H9 (cell line): ENCODE data around the gene FBXO40. TPM values are rescaled to one million over a fixed set of nuclear protein-coding genes. Genes with fewer than 3 reads are reported as not detected.

ENCODE experiments used
- DNase-seq: peaks from one replicate; pipeline ENCODE4 v3.0.0-alpha.2; 2017
- H2AFZ ChIP-seq: one replicate; pipeline ENCODE4 v1.6.1; 2013; ENCODE audit warnings: mild to moderate bottlenecking, low read length, control low read depth, moderate library complexity
- H2AK5ac ChIP-seq: 2 replicates; pipeline ENCODE4 v1.6.1; 2013; ENCODE audit warnings: low read length, control low read depth, mixed read lengths; ENCODE audit not compliant: insufficient read length
- H2BK120ac ChIP-seq: one replicate; pipeline ENCODE4 v1.6.1; 2013; ENCODE audit warnings: low read depth, mild to moderate bottlenecking, low read length, control low read depth, inconsistent platforms; ENCODE audit not compliant: poor library complexity, severe bottlenecking
- H2BK12ac ChIP-seq: 2 replicates; pipeline ENCODE4 v1.6.1; 2013; ENCODE audit warnings: low read length, control low read depth, mixed read lengths, low read depth; ENCODE audit not compliant: insufficient read length
- H2BK15ac ChIP-seq: 2 replicates; pipeline ENCODE4 v1.6.1; 2013; ENCODE audit warnings: low read depth, low read length, control low read depth
- H2BK20ac ChIP-seq: one replicate; pipeline ENCODE4 v1.6.1; 2013; ENCODE audit warnings: low read depth, mild to moderate bottlenecking, low read length, control low read depth, inconsistent platforms; ENCODE audit not compliant: poor library complexity, severe bottlenecking
- H2BK5ac ChIP-seq: 2 replicates; pipeline ENCODE4 v1.6.1; 2013; ENCODE audit warnings: low read length, control low read depth, mixed read lengths; ENCODE audit not compliant: insufficient read length
- H3K14ac ChIP-seq: 2 replicates; pipeline ENCODE4 v1.6.1; 2013; ENCODE audit warnings: low read length, control low read depth; ENCODE audit not compliant: insufficient read depth
- H3K18ac ChIP-seq: 2 replicates; pipeline ENCODE4 v1.6.1; 2013; ENCODE audit warnings: low read depth, mild to moderate bottlenecking, mixed read lengths, low read length, control low read depth; ENCODE audit not compliant: insufficient read length
- H3K23ac ChIP-seq: 2 replicates; pipeline ENCODE4 v1.6.1; 2013; ENCODE audit warnings: low read length, control low read depth, mixed read lengths, low read depth; ENCODE audit not compliant: insufficient read length
- H3K23me2 ChIP-seq: 2 replicates; pipeline ENCODE4 v1.6.1; 2013; ENCODE audit warnings: low read depth, mild to moderate bottlenecking, mixed read lengths, low read length, control low read depth; ENCODE audit not compliant: insufficient read length, poor library complexity, severe bottlenecking
- H3K27ac ChIP-seq: 2 replicates; pipeline ENCODE4 v1.5.1; 2013; ENCODE audit warnings: low read length, control low read depth, mixed read lengths, low read depth; ENCODE audit not compliant: insufficient read length
- H3K27me3 ChIP-seq: 2 replicates; pipeline ENCODE4 v1.6.1; 2013; ENCODE audit warnings: low read length, control low read depth, inconsistent platforms; ENCODE audit not compliant: insufficient read depth
- H3K4ac ChIP-seq: 2 replicates; pipeline ENCODE4 v1.6.1; 2013; ENCODE audit warnings: low read depth, mild to moderate bottlenecking, control low read depth, inconsistent platforms, low read length, moderate library complexity
- H3K4me1 ChIP-seq: 2 replicates; pipeline ENCODE4 v1.6.1; 2013; ENCODE audit warnings: low read length, control low read depth, inconsistent platforms; ENCODE audit not compliant: insufficient read depth
- H3K4me2 ChIP-seq: 2 replicates; pipeline ENCODE4 v1.6.1; 2013; ENCODE audit warnings: low read length, control low read depth, mixed read lengths; ENCODE audit not compliant: insufficient read length, insufficient read depth
- H3K56ac ChIP-seq: 2 replicates; pipeline ENCODE4 v1.6.1; 2013; ENCODE audit warnings: low read depth, mild to moderate bottlenecking, mixed read lengths, low read length, control low read depth; ENCODE audit not compliant: insufficient read length
- H3K79me1 ChIP-seq: 2 replicates; pipeline ENCODE4 v1.6.1; 2013; ENCODE audit warnings: low read depth, mild to moderate bottlenecking, moderate library complexity, low read length, control low read depth, inconsistent platforms; ENCODE audit not compliant: insufficient read depth, poor library complexity, severe bottlenecking
- H3K79me2 ChIP-seq: 2 replicates; pipeline ENCODE4 v1.6.1; 2013; ENCODE audit warnings: low read length, control low read depth, inconsistent platforms; ENCODE audit not compliant: insufficient read depth
- H3K9ac ChIP-seq: 2 replicates; pipeline ENCODE4 v1.6.1; 2013; ENCODE audit warnings: low read length, control low read depth, mixed read lengths; ENCODE audit not compliant: insufficient read length; ENCODE audit errors: extremely low read depth
- H3K9me3 ChIP-seq: one replicate; pipeline ENCODE4 v1.6.1; 2013; ENCODE audit warnings: low read depth, low read length, inconsistent platforms; ENCODE audit not compliant: control insufficient read depth
- H3T11ph ChIP-seq: one replicate; pipeline ENCODE4 v1.6.1; 2013; ENCODE audit warnings: mild to moderate bottlenecking, low read length, control low read depth, inconsistent platforms
- H4K20me1 ChIP-seq: one replicate; pipeline ENCODE4 v1.6.1; 2013; ENCODE audit not compliant: control insufficient read depth, insufficient read length, insufficient read depth
- H4K5ac ChIP-seq: 2 replicates; pipeline ENCODE4 v1.6.1; 2013; ENCODE audit warnings: low read depth, mild to moderate bottlenecking, mixed read lengths, low read length, control low read depth; ENCODE audit not compliant: insufficient read length
- H4K8ac ChIP-seq: replicated peaks from 2 replicates; pipeline ENCODE4 v1.6.1; 2013; ENCODE audit warnings: low read length, control low read depth, mixed read lengths, low read depth; ENCODE audit not compliant: insufficient read length
- H4K91ac ChIP-seq: 2 replicates; pipeline ENCODE4 v1.6.1; 2013; ENCODE audit warnings: low read depth, mild to moderate bottlenecking, moderate library complexity, mixed read lengths, low read length, control low read depth; ENCODE audit not compliant: insufficient read length
- H3K27ac Mint-ChIP-seq, 3 experiments: 2 replicates in 2 of 3; 3 replicates in 1 of 3; pipeline ENCODE4 v1.8.0; 2020 to 2021; ENCODE audit warnings: mixed read lengths in 3 of 3, mild to moderate bottlenecking in 1 of 3, moderate library complexity in 1 of 3
- H3K27me3 Mint-ChIP-seq: 2 replicates; pipeline ENCODE4 v1.8.0; 2021; ENCODE audit warnings: low read depth, mild to moderate bottlenecking, moderate library complexity, mixed read lengths
- H3K36me3 Mint-ChIP-seq, 3 experiments: 2 replicates in 2 of 3; 3 replicates in 1 of 3; pipeline ENCODE4 v1.8.0; 2020 to 2021; ENCODE audit warnings: low read depth in 3 of 3, mixed read lengths in 3 of 3; ENCODE audit not compliant: insufficient read depth in 1 of 3
- H3K4me1 Mint-ChIP-seq, 2 experiments: 2 replicates each; pipeline ENCODE4 v1.8.0; 2020; ENCODE audit warnings: mixed read lengths in 2 of 2
- H3K4me3 Mint-ChIP-seq, 2 experiments: 2 replicates in 1 of 2; 3 replicates in 1 of 2; pipeline ENCODE4 v1.8.0; 2020 to 2021; ENCODE audit warnings: mild to moderate bottlenecking in 2 of 2, mixed read lengths in 2 of 2, moderate library complexity in 1 of 2
- H3K9me3 Mint-ChIP-seq, 2 experiments: 2 replicates in 1 of 2; 3 replicates in 1 of 2; pipeline ENCODE4 v1.8.0; 2020; ENCODE audit warnings: mild to moderate bottlenecking in 2 of 2, mixed read lengths in 2 of 2, moderate library complexity in 1 of 2
- WGBS: extraction: QIAGEN DNeasy Blood & Tissue Kit; methylation state at CpG from one replicate; pipeline ENCODE4 v1.1.7; 2013; ENCODE audit warnings: missing lambda C conversion rate, low lambda C conversion rate, mixed read lengths; ENCODE audit not compliant: insufficient read length; ENCODE audit errors: extremely low coverage; 5-methylcytosine and 5-hydroxymethylcytosine counted together
- total RNA-seq: library from RNA; stranded (reverse); gene quantifications from 2 replicates; pipeline ENCODE4 v1.2.1, GENCODE V29; 2021
- TF ChIP-seq, protein P1 (sequence below): fragments of 200-600 bp; sonication (generic); conservative IDR thresholded peaks from 3 replicates; pipeline ENCODE4 v1.8.0; 2021; ENCODE audit warnings: antibody characterized with exemption, mild to moderate bottlenecking

Gene FBXO40
- total RNA-seq, 1 experiment from 2014 or later, result 0.04 TPM

DNA sequence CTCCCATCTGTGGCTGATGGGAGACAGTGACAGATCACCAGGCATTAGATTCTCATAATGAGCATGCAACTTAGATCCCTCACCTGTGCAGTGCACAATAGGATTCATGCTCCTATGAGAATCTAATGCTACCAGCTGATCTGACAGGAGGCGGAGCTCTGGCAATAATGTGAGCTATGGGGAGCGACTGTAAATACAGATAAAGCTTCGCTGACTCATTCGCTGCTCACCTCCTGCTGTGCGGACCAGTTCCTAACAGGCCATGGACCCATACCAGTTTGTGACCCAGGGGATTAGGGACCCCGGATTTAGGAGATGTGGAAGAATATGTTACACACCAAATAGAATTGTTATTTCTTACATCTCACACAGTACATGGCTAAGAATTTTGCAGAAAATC lies 18.7 kb upstream of the FBXO40 start:
- Mint-ChIP-seq H3K4me3 (no peak overlapping the region), H3K4me1 (peaks cover 11 to 20% of the 10 kb centered on the region in 2 experiments), H3K27ac (no peak overlapping the region), H3K9me3 (peaks cover 2 to 3% of the 10 kb centered on the region in 2 experiments; a peak in 1 of 5 replicates), H3K27me3 (peaks cover 5% of the 10 kb centered on the region), H3K36me3 (peaks cover 0 to 4% (median 0%) of the 10 kb centered on the region in 3 experiments; a peak in 1 of 7 replicates)
- Histone ChIP-seq H3K23me2 (no peaks in the 10 kb centered on the region), H3T11ph (no peak overlapping the region), H4K8ac (no peak overlapping the region), H2BK5ac (no peak overlapping the region), H4K5ac (no peak overlapping the region), H2BK15ac (no peak overlapping the region), H2BK120ac (no peak overlapping the region), H3K4ac (no peak overlapping the region), H3K14ac (no peak overlapping the region), H2AK5ac (no peak overlapping the region), H3K27me3 (no peaks in the 10 kb centered on the region), H3K4me2 (no peak overlapping the region), H3K9me3 (no peaks in the 10 kb centered on the region), H3K9ac (no peak overlapping the region), H2BK12ac (no peak overlapping the region), H3K4me1 (peaks cover 6% of the 10 kb centered on the region; the same call in 1 of the 2 replicates), H3K23ac (no peak overlapping the region), H3K27ac (no peak overlapping the region), H2AFZ (no peak overlapping the region), H2BK20ac (no peak overlapping the region), H4K20me1 (no peaks in the 10 kb centered on the region), H3K79me2 (no peaks in the 10 kb centered on the region), H3K56ac (no peak overlapping the region), H3K18ac (no peak overlapping the region), H3K79me1 (no peaks in the 10 kb centered on the region), H4K91ac (no peak overlapping the region)
- DNase-seq, result peak; percentile 47
- WGBS, result no CpG with 5 or more reads among the region's 6 CpGs
- TF ChIP-seq, protein P1, sequence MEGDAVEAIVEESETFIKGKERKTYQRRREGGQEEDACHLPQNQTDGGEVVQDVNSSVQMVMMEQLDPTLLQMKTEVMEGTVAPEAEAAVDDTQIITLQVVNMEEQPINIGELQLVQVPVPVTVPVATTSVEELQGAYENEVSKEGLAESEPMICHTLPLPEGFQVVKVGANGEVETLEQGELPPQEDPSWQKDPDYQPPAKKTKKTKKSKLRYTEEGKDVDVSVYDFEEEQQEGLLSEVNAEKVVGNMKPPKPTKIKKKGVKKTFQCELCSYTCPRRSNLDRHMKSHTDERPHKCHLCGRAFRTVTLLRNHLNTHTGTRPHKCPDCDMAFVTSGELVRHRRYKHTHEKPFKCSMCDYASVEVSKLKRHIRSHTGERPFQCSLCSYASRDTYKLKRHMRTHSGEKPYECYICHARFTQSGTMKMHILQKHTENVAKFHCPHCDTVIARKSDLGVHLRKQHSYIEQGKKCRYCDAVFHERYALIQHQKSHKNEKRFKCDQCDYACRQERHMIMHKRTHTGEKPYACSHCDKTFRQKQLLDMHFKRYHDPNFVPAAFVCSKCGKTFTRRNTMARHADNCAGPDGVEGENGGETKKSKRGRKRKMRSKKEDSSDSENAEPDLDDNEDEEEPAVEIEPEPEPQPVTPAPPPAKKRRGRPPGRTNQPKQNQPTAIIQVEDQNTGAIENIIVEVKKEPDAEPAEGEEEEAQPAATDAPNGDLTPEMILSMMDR, result no peak
